Posterior vena cava (tissue), 2 donors: ENCODE measurements around the gene USP17L11. TPM values are rescaled to one million over a fixed set of nuclear protein-coding genes. Genes with fewer than 3 reads are reported as not detected.

Source experiments
- total RNA-seq, 2 donors: library from RNA; stranded (reverse); fragmentation: NEBNext Ultra II Directional; extraction: Animal tissue kit (Norgen Biotek cat#: 25700); gene quantifications; one replicate each; pipeline ENCODE4 v1.2.1, GENCODE V29; 2021
- donor health status: DM: yes; HTN: yes; CAD: no.
- donor health status: DM: yes; HTN: yes; CAD: no.

USP17L11 gene
- total RNA-seq, 2 donors from 2014 or later: not detected

Other genes with a start within 250 kb of the USP17L11 start
- not detected for gene FAM90A26, start 45.0 kb upstream of the USP17L11 start, total RNA-seq
- not detected for gene USP17L10, start 4.7 kb upstream of the USP17L11 start, total RNA-seq
- gene USP17L12, start 4.7 kb downstream of the USP17L11 start, total RNA-seq: not detected
- gene USP17L13, start 9.5 kb downstream of the USP17L11 start, total RNA-seq: not detected
- under 1 TPM in 1 of 2 donors, not detected in 1; 0.14 TPM for gene USP17L15, start 19.0 kb downstream of the USP17L11 start, total RNA-seq
- gene USP17L17, start 28.5 kb downstream of the USP17L11 start, total RNA-seq: not detected
- not detected for gene USP17L18, start 33.2 kb downstream of the USP17L11 start, total RNA-seq
- gene USP17L19, start 38.0 kb downstream of the USP17L11 start, total RNA-seq: not detected
- not detected for gene USP17L20, start 42.7 kb downstream of the USP17L11 start, total RNA-seq
- gene USP17L21, start 47.5 kb downstream of the USP17L11 start, total RNA-seq: not detected
- not detected for gene USP17L22, start 52.2 kb downstream of the USP17L11 start, total RNA-seq
- not detected for gene USP17L24, start 109.8 kb downstream of the USP17L11 start, total RNA-seq
- gene USP17L25, start 114.5 kb downstream of the USP17L11 start, total RNA-seq: not detected
- gene USP17L26, start 119.3 kb downstream of the USP17L11 start, total RNA-seq: not detected
- gene USP17L5, start 124.0 kb downstream of the USP17L11 start, total RNA-seq: not detected
- not detected for gene USP17L27, start 128.7 kb downstream of the USP17L11 start, total RNA-seq
- gene USP17L28, start 133.5 kb downstream of the USP17L11 start, total RNA-seq: not detected
- gene USP17L29, start 138.2 kb downstream of the USP17L11 start, total RNA-seq: not detected
- not detected for gene USP17L30, start 147.7 kb downstream of the USP17L11 start, total RNA-seq
- not detected for gene DEFB131A, start 229.0 kb downstream of the USP17L11 start, total RNA-seq